ENCODE measurements around the gene RBP3. TPM values are rescaled to one million over a fixed set of nuclear protein-coding genes. Genes with fewer than 3 reads are reported as not detected.

Gene RBP3
- total RNA-seq, 1 experiment from 2014 or later: not detected

- Histone ChIP-seq H3K36me3 (ENCODE audit: low read depth) (no peaks in the 10 kb centered on the region), H3K27ac (no peak overlapping the region), H3K9me3 (ENCODE audit: insufficient read depth, low read depth) (no peaks in the 10 kb centered on the region), H3K9me2 (ENCODE audit: insufficient read depth) (no peaks in the 10 kb centered on the region), H3K4me2 (no peak overlapping the region), H3F3A (ENCODE audit: insufficient read depth, low read depth) (peaks cover 6% of the 10 kb centered on the region; the same call in 1 of the 2 replicates), H3K4me1 (replicated peaks; ENCODE audit: insufficient read depth) (peaks cover 15% of the 10 kb centered on the region), H4K20me1 (ENCODE audit: insufficient read depth) (no peaks in the 10 kb centered on the region), H2AFZ (no peak overlapping the region), H3K79me2 (ENCODE audit: low read depth) (no peaks in the 10 kb centered on the region), H3K4me3 (no peak overlapping the region), H3K27me3 (ENCODE audit: insufficient read depth, low read depth) (no peaks in the 10 kb centered on the region)
- CTCF ChIA-PET: interaction anchor here (0.6 kb wide), 1 partner anchor 381 kb away, joined by 3 read pairs; no protein-coding TSS in a partner anchor
- BruUV-seq (replicated peaks): no TSS peak
- no peak for DNase-seq
- POLR2A ChIA-PET (ENCODE audit: unreplicated experiment): no interaction called here
- TF ChIP-seq CTCF (conservative IDR thresholded peaks at IDR 0.05) (no peak), EZH2 (IDR thresholded peaks at IDR 0.05; ENCODE audit: low read depth) (no peak)
- intact Hi-C loops (cut with micrococcal nuclease; ENCODE audit: unreplicated experiment): no loop called here
These were observed 30.7 kb downstream of the RBP3 start for GRCh38 chr10:47378606-47379444.

- ChIA-PET CTCF (no interaction called here), POLR2A (ENCODE audit: unreplicated experiment) (no interaction called here)
- peaks cover 8% of the 10 kb centered on the region; the same call in 1 of the 2 replicates for H3F3A ChIP-seq (ENCODE audit: insufficient read depth, low read depth)
- no peak overlapping the region for H3K4me3 ChIP-seq
- intact Hi-C loops (cut with micrococcal nuclease; ENCODE audit: unreplicated experiment): no loop called here
- no peaks in the 10 kb centered on the region for H3K79me2 ChIP-seq (ENCODE audit: low read depth)
- H3K27ac ChIP-seq: no peak overlapping the region
- DNase-seq: no peak
- no peaks in the 10 kb centered on the region for H3K9me3 ChIP-seq (ENCODE audit: insufficient read depth, low read depth)
- no peaks in the 10 kb centered on the region for H3K9me2 ChIP-seq (ENCODE audit: insufficient read depth)
- no TSS peak for BruUV-seq (replicated peaks)
- H3K36me3 ChIP-seq (ENCODE audit: low read depth): no peaks in the 10 kb centered on the region
- H3K4me1 ChIP-seq (replicated peaks; ENCODE audit: insufficient read depth): peaks cover 15% of the 10 kb centered on the region
- no peaks in the 10 kb centered on the region for H3K27me3 ChIP-seq (ENCODE audit: insufficient read depth, low read depth)
- no peak overlapping the region for H2AFZ ChIP-seq
- TF ChIP-seq CTCF (conservative IDR thresholded peaks at IDR 0.05): no peak
- H4K20me1 ChIP-seq (ENCODE audit: insufficient read depth): no peaks in the 10 kb centered on the region
- H3K4me2 ChIP-seq: no peak overlapping the region
These were observed 31.3 kb downstream of the RBP3 start for GRCh38 chr10:47379445-47379785.

- no peak overlapping the region for H3K4me2 ChIP-seq
- H2AFZ ChIP-seq: no peak overlapping the region
- intact Hi-C loops (cut with micrococcal nuclease; ENCODE audit: unreplicated experiment): no loop called here
- H3K9me2 ChIP-seq (ENCODE audit: insufficient read depth): no peaks in the 10 kb centered on the region
- no TSS peak for BruUV-seq (replicated peaks)
- no peak overlapping the region for H3K27ac ChIP-seq
- no peak for TF ChIP-seq EZH2 (IDR thresholded peaks at IDR 0.05; ENCODE audit: low read depth)
- TF ChIP-seq CTCF (conservative IDR thresholded peaks at IDR 0.05): no peak
- ChIA-PET CTCF (no interaction called here), POLR2A (ENCODE audit: unreplicated experiment) (no interaction called here)
- H3K27me3 ChIP-seq (ENCODE audit: insufficient read depth, low read depth): no peaks in the 10 kb centered on the region
- peaks cover 8% of the 10 kb centered on the region; the same call in 1 of the 2 replicates for H3F3A ChIP-seq (ENCODE audit: insufficient read depth, low read depth)
- H3K79me2 ChIP-seq (ENCODE audit: low read depth): no peaks in the 10 kb centered on the region
- H3K4me1 ChIP-seq (replicated peaks; ENCODE audit: insufficient read depth): peaks cover 17% of the 10 kb centered on the region
- DNase-seq: no peak
- H3K36me3 ChIP-seq (ENCODE audit: low read depth): no peaks in the 10 kb centered on the region
- no peak overlapping the region for H3K4me3 ChIP-seq
- no peaks in the 10 kb centered on the region for H4K20me1 ChIP-seq (ENCODE audit: insufficient read depth)
- H3K9me3 ChIP-seq (ENCODE audit: insufficient read depth, low read depth): no peaks in the 10 kb centered on the region
These were observed 31.7 kb downstream of the RBP3 start for GRCh38 chr10:47379901-47380300.
